Sigmoid colon (tissue), 7 donors: ENCODE data around the gene ABHD15. TPM values are rescaled to one million over a fixed set of nuclear protein-coding genes. Genes with fewer than 3 reads are reported as not detected.

Experiments
- DNase-seq: peaks from one replicate; pipeline ENCODE4 v3.0.0-alpha.2; 2019
- H3K27ac ChIP-seq, 4 donors: fragments of 200-600 bp; sonication (generic); one replicate each; pipeline ENCODE4 v1.5.1; 2016 to 2019; ENCODE audit warnings: mild to moderate bottlenecking in 1 of 4
- H3K27me3 ChIP-seq, 3 donors: fragments of 200-600 bp; sonication (generic); one replicate each; pipeline ENCODE4 v1.5.1; 2019; ENCODE audit warnings: mild to moderate bottlenecking in 1 of 3
- H3K36me3 ChIP-seq, 4 donors: fragments of 200-600 bp; sonication (generic); one replicate each; pipeline ENCODE4 v1.5.1; 2016 to 2019
- H3K4me1 ChIP-seq, 4 donors: fragments of 200-600 bp; sonication (generic); one replicate each; pipeline ENCODE4 v1.5.1; 2017 to 2019
- H3K4me3 ChIP-seq, 4 donors: fragments of 200-600 bp; sonication (generic); one replicate each; pipeline ENCODE4 v1.5.1; 2017 to 2019; ENCODE audit warnings: mild to moderate bottlenecking in 2 of 4, moderate library complexity in 1 of 4
- H3K9me3 ChIP-seq, 4 donors: fragments of 200-600 bp in 3 of 4; sonication (generic) in 3 of 4; one replicate each; pipeline versions ENCODE4 v1.5.1 to v1.6.1; 2013 to 2019
- EP300 ChIP-seq, 4 donors: sonication (generic); formaldehyde crosslinking; IDR thresholded peaks; one replicate each; pipeline ENCODE4 v1.6.1; 2017; ENCODE audit warnings: antibody characterized with exemption in 4 of 4
- POLR2A ChIP-seq, 2 donors: fragments of 450-650 bp; IDR thresholded peaks; one replicate each; pipeline ENCODE4 v1.6.1; 2016; ENCODE audit warnings: antibody characterized with exemption in 2 of 2, mild to moderate bottlenecking in 2 of 2, moderate library complexity in 2 of 2
- POLR2AphosphoS5 ChIP-seq, 4 donors: sonication (generic); formaldehyde crosslinking; IDR thresholded peaks; one replicate each; pipeline ENCODE4 v1.6.1; 2017; ENCODE audit warnings: antibody characterized with exemption in 4 of 4
- WGBS, 2 donors: extraction: QIAGEN DNeasy Blood & Tissue Kit; methylation state at CpG; one replicate each; pipeline ENCODE4 v1.1.7; 2013; 5-methylcytosine and 5-hydroxymethylcytosine counted together
- intact Hi-C: fragments of 100-400 bp; cut with DNase I; formaldehyde crosslinking; loops from one replicate; pipeline ENCODE4 v1.15.1; 2023
- polyA plus RNA-seq, 3 donors: library from polyadenylated mRNA; stranded (reverse); fragments of 200-250 nt; gene quantifications; one replicate each; pipeline ENCODE4 v1.2.3, GENCODE V29; 2013
- total RNA-seq, 4 donors: library from RNA; depleted of rRNA; stranded (reverse); fragments of >200 nt; gene quantifications; one replicate each; pipeline ENCODE4 v1.1.0, GENCODE V29; 2016
- TF ChIP-seq, protein P1 (sequence below), 4 experiments: fragments of 450-650 bp in 3 of 4; fragments of 200-600 bp in 1 of 4; IDR thresholded peaks; one replicate each; pipeline ENCODE4 v1.5.1; 2016 to 2019; ENCODE audit warnings: antibody characterized with exemption in 4 of 4, mild to moderate bottlenecking in 3 of 4, moderate library complexity in 2 of 4
- donor health status: healthy with polysubstance abuse.
- donor health status: Bipolar disorder and iron deficiency.
- donor health status: healthy.

Gene ABHD15
- total and polyA plus RNA-seq, 7 donors, result 4.1 to 10.8 (median 5.4) TPM

DNA sequence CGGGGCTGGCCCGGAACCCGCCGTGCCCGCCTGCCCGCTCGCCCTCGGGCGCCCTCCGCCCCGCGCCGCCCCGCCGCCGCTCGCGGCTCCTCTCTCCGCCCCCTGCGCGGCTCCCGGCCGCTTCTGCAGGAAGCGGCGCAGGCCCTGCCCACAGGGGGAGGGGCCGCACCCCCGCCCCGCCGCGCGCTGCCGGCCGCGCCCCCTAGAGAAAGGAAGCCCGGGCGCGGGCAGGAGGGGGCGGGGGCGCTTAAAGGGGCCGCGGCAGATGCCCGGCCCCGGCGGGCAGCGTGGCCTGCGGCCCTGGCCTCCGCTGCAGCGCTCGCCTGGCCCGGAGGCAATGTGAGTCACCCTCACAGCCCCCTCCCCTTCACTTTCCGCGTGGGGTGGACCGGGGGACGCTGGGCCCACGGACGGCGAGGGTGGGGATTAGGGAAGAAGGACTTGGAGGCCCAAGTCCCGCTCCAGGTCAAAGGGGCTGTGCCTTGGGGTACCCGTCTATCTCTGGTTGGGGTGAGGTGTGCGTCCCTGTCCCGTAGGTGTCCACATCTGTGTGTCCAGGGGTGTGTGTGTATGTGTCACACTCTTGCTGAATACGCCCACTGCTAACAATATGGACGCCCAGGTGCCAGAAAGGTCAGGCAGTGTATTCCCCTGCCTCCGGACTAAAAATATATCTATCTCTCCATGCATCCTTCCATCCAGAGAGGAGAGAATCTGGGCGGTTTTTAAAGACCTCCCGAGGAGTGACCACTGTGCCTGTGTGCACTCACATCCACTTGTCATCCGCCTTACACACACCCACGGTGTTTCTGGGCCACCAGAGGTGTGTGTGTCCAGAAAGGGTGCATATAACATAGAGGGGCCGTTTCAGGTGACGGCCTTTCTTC lies 22.9 kb upstream of the ABHD15 start, which contains the start of gene GIT1:
Gene GIT1 (minus strand): TSS at position 125 of the 887 bp plus-strand sequence. CDS start 270 bp downstream, outside the sequence.
- Histone ChIP-seq H3K27me3 (no peaks in the 10 kb centered on the region), H3K27ac (peak within 1 kb of the TSS; percentile 88 to 92 (median 90)), H3K36me3 (no peaks in the 10 kb centered on the region), H3K4me1 (peaks cover 0 to 85% (median 76%) of the 10 kb centered on the region in 4 donors), H3K4me3 (peak within 1 kb of the TSS; percentile 66 to 90 (median 83)), H3K9me3 (no peaks in the 10 kb centered on the region)
- intact Hi-C loops, result loop anchor here (2.0 kb wide), 1 partner anchor 15 kb away; no protein-coding TSS in a partner anchor
- TF ChIP-seq POLR2AphosphoS5 (IDR thresholded peaks at IDR 0.05), result peak; percentile 36 to 73 (median 62)
- TF ChIP-seq, protein P1, sequence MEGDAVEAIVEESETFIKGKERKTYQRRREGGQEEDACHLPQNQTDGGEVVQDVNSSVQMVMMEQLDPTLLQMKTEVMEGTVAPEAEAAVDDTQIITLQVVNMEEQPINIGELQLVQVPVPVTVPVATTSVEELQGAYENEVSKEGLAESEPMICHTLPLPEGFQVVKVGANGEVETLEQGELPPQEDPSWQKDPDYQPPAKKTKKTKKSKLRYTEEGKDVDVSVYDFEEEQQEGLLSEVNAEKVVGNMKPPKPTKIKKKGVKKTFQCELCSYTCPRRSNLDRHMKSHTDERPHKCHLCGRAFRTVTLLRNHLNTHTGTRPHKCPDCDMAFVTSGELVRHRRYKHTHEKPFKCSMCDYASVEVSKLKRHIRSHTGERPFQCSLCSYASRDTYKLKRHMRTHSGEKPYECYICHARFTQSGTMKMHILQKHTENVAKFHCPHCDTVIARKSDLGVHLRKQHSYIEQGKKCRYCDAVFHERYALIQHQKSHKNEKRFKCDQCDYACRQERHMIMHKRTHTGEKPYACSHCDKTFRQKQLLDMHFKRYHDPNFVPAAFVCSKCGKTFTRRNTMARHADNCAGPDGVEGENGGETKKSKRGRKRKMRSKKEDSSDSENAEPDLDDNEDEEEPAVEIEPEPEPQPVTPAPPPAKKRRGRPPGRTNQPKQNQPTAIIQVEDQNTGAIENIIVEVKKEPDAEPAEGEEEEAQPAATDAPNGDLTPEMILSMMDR (IDR thresholded peaks at IDR 0.05), result no peak
- 3 to 5% methylated on average over 70 of the region's 70 CpGs for WGBS, 2 donors
- DNase-seq, result peak; percentile 92

DNA sequence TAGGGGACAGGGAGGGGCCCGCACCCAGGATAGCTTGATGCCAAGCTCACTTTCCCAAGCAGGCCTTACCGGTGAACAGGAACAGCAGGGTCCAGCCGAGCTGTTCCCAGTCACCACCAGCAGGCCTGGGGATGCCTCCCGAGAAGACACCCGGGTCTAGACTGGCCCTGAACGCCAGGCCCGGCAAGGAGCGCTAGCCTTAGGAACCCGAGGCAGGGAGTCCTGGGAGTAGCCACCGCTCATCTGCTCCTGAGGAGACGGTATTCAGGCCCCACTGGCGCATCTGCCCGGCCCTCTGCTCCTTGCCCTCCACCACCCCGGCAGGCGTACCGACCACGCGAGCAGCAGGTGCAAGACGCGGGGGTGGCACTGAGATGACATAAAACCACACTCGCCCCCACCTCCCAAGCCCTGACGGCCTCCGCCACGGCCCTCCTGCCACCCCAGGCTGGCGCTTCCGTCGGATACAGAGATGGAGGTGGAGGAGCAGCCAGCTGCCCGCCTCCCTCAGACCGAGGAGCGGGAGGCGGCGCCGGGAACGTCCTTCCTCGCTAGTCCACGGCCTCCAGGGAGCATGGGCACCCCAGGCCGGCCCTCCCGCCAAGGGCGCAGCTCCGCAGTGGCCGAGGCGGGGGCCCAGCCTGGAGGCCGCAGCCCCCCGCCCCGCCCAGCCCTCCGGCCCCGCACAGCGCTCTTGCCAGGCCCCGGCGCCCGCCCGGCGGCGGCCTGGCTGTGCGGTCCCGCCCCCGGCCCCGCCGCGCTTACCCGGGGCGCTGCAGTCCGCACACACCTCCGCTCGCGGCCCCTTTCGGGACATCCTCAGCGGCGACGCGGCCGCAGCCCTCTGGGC lies 21.9 kb upstream of the ABHD15 start:
- Histone ChIP-seq H3K27ac (peak overlapping the region; percentile 82 to 92 (median 88)), H3K4me1 (peaks cover 0 to 85% (median 76%) of the 10 kb centered on the region in 4 donors), H3K27me3 (no peaks in the 10 kb centered on the region), H3K36me3 (no peaks in the 10 kb centered on the region), H3K9me3 (no peaks in the 10 kb centered on the region), H3K4me3 (peak overlapping the region; percentile 66 to 90 (median 83))
- intact Hi-C loops, result loop anchor here (2.0 kb wide), 1 partner anchor 14 kb away; no protein-coding TSS in a partner anchor
- WGBS, 2 donors, result 1% methylated on average over 72 of the region's 72 CpGs
- TF ChIP-seq EP300 (IDR thresholded peaks at IDR 0.05) (no peak), POLR2A (IDR thresholded peaks at IDR 0.05) (no peak), POLR2AphosphoS5 (IDR thresholded peaks at IDR 0.05) (peak in 1 of 4 donors; percentile 27)
- TF ChIP-seq, protein P1 (IDR thresholded peaks at IDR 0.05), result peak in 1 of 4 experiments; percentile 11
- no peak for DNase-seq

DNA sequence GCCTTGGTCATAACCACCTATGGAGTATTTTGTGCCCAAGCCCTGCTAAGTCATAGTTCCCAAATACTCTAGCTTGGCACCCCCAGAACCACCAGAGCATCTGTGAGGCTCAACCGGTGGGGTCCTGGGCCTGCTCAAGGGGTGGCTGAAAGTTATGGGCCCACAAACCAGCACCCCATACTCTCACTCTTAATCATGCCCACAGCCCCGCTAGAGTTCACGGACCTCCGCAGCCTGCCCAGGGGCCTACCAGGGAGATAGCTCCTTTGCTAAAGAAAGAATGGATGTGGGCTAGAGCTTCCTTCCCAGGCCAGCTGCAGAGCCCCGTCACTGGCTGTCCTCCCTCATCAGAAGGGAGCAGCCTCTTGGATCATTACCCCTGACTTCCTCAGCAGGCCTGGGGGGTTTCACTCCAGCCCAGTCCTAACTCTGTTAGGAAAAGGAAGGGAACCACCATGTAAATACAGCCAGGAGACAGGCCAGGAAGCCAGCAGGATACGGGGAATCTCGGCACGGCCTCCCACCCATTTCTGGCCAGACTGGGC lies 21.3 kb upstream of the ABHD15 start:
- Histone ChIP-seq H3K27ac (peak overlapping the region; percentile 82 to 92 (median 88)), H3K4me1 (peaks cover 0 to 85% (median 76%) of the 10 kb centered on the region in 4 donors), H3K4me3 (peak overlapping the region; percentile 66 to 90 (median 83)), H3K9me3 (no peaks in the 10 kb centered on the region), H3K27me3 (no peaks in the 10 kb centered on the region), H3K36me3 (peaks cover 0 to 3% (median 0%) of the 10 kb centered on the region in 4 donors)
- intact Hi-C loops, result loop anchor here (2.0 kb wide), 1 partner anchor 13 kb away; no protein-coding TSS in a partner anchor
- TF ChIP-seq POLR2A (IDR thresholded peaks at IDR 0.05), result no peak
- TF ChIP-seq EP300 (IDR thresholded peaks at IDR 0.05), result no peak
- no peak for TF ChIP-seq POLR2AphosphoS5 (IDR thresholded peaks at IDR 0.05)
- TF ChIP-seq, protein P1 (IDR thresholded peaks at IDR 0.05), result no peak
- WGBS, 2 donors, result 34 to 41% methylated on average over 8 of the region's 8 CpGs
- DNase-seq, result no peak

DNA sequence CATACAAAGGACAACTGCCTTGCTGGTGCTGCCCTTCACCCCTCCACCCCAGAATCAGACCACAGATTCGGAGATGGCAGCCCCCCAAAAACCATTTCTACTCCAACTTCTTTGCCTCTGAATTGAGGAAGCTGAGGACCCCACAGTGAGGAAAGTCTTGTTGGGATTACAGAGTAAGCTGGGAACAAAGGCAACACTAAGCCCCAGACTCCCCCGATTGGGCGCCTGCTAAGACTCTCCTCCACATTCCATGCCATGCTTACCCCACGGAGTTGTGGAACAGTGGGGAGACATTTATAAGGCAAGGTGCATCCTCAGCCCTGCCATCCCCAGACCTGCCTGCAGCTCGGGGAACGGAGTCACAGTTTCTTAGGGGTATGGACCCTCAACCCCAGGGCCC lies 20.8 kb upstream of the ABHD15 start:
- Histone ChIP-seq H3K36me3 (peaks cover 0 to 8% (median 0%) of the 10 kb centered on the region in 4 donors), H3K4me3 (peak overlapping the region in 3 of 4 donors; percentile 77 to 90 (median 89)), H3K27ac (peak overlapping the region; percentile 82 to 92 (median 88)), H3K27me3 (no peaks in the 10 kb centered on the region), H3K9me3 (no peaks in the 10 kb centered on the region), H3K4me1 (peaks cover 0 to 81% (median 73%) of the 10 kb centered on the region in 4 donors)
- 90 to 92% methylated on average over 6 of the region's 6 CpGs for WGBS, 2 donors
- TF ChIP-seq POLR2A (IDR thresholded peaks at IDR 0.05) (no peak), EP300 (IDR thresholded peaks at IDR 0.05) (no peak), POLR2AphosphoS5 (IDR thresholded peaks at IDR 0.05) (no peak)
- TF ChIP-seq, protein P1 (IDR thresholded peaks at IDR 0.05), result no peak
- DNase-seq, result no peak
- intact Hi-C loops, result no loop called here
